Activated CD8-positive, alpha-beta memory T cell treated with anti-CD3 and anti-CD28 coated beads for 4 hours (primary cell): ENCODE measurements around the gene BTBD7.

Experiments
- DNase-seq, 2 donors: peaks; one replicate each; pipeline ENCODE4 v3.0.0-alpha.2; 2020; ENCODE audit warnings: low read depth in 2 of 2

BTBD7 gene

DNA sequence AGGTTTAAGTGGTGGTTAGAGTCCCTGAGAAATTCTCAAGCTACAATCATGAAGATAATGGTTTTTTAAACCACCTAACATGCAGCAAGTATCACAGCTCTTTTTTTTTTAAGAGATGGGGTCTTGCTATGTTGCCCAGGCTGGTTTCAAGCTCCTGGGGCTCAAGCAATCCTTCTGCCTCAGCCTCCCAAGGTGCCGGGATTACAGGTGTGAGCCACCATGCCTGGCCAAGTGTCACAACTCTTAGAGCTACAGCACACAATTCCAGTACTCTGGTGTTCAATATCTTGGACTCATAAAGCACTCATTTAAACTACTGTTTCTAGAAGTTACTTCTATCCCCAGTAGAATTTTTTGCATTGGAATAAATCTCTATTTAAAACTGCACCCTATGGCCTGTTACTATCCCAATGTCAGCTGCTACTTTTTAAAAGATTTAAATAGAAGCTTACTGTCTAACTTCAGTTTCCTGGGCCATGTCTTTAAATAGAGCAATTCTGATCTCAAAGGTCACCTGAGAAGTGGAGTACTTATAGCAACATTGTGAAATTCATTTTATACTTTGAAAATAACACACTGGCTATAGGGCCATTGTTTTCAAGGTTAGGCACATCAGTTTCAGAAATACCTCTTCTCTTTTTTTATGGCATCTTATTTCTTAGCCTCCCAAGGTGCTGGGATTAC lies 137.4 kb downstream of the BTBD7 start:
- DNase-seq, result no peak
